ENCODE results near the gene WNT11.

Gene WNT11

DNA sequence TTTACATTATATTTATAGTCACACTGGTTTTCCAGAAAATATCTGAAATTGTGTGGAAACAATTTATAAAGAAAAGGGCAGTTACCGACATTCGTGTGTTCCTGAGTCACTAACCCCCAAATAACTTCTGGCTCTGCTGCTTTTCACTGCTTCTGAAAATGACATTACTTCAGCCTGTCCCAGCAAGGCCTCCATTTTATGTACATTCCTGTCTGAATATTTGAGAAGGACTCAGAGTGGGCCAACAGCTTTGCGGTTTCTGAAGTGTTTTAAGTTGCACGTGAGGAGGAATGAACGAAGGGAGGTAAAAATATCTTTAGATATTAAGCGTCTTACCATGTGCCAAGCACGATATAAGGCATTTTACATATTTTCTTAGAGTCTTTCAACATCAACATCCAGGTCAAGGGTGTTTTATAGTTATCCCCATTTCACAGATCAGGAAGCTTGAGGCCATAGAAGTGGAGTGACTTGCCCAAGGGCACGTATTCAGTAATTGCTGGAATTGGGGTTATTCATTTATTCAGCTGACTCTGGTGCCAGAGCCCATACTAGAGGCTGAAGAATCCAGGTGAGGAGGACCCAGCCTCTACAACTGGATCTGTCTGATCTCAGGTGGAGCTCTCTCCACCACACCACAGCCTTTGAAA is 30.8 kb upstream of the WNT11 start:
- no peak for DNase-seq

DNA sequence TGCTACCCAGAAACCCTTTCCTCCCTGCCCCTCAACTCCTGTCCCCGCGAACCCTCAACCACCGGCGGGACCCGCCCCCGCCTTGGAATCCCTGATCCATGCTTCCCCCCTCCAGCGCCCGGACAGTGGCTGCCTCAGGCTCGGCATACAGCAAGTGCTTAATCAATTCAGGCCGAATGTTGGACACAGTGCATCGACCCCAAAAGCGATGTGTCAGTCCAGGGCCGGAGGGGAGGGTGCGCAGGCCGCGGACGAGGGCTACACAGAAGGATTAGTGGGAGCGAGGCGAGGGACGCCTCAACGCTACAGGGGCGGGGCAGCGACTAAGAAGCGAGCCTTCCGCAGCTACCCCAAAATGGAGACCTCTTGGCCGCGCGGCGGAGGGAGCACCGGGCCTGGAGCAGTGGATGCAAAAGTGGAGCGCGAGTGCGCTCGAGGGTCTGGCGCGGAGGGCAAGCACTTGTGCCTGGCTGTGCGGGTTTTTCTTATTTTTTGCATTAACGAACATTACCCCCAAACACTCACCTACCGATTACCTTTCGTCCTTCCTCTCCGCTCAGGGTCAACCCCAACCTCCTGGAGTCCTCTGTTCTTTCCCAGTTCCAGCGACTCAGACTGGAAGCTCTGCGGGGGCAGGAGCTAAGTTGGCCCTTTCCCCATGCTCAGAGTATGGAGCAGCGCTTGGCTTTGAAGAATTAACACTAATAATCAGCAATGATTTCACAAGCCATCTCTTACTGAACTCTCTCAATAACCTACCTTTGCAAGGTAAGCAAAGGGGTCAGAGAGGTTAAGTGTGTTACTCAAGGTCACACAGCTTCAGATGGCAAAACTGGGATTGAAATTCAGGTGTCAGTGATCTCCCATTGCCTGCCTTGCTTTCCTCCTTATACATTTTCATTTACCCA is 30.0 kb upstream of the WNT11 start:
- DNase-seq, result peak; percentile 25 to 37

DNA sequence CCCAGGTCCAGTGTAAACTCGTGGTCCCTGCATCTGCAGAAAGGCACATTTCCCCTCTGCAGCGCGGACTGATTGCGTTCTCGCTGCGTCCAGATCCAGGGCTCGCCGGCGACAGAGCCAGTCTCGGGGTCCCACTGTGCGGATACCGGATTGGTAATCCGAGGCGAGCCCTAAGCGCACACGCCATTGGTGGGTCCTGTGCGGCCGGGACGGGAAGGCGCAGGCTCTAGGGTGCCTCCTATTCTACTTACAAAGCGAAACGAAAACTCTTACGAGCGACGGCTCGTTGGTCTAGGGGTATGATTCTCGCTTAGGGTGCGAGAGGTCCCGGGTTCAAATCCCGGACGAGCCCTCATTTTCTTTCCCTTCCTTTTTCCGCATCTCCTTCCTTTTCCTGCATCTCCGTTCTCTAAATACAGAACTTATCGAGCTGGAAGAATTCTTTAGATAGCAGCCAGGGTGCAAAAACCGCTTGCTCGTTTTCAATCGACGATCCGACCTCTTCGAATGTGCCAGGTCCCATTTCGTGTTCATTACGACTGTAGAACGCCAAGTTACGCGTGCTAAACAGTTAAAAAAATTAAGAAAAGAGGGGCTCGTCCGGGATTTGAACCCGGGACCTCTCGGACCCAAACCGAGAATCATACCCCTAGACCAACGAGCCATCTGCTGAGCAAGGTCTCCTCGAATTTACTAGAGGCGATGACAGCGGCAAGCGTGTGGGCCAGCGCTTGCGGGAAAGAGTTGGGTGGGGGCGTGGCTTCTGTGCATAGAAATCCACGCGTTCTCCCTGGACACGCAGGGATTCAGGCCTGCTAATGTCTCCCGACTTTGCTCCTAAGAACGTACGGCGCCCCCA is 29.2 kb upstream of the WNT11 start:
- DNase-seq, result peak; percentile 93 to 94

DNA sequence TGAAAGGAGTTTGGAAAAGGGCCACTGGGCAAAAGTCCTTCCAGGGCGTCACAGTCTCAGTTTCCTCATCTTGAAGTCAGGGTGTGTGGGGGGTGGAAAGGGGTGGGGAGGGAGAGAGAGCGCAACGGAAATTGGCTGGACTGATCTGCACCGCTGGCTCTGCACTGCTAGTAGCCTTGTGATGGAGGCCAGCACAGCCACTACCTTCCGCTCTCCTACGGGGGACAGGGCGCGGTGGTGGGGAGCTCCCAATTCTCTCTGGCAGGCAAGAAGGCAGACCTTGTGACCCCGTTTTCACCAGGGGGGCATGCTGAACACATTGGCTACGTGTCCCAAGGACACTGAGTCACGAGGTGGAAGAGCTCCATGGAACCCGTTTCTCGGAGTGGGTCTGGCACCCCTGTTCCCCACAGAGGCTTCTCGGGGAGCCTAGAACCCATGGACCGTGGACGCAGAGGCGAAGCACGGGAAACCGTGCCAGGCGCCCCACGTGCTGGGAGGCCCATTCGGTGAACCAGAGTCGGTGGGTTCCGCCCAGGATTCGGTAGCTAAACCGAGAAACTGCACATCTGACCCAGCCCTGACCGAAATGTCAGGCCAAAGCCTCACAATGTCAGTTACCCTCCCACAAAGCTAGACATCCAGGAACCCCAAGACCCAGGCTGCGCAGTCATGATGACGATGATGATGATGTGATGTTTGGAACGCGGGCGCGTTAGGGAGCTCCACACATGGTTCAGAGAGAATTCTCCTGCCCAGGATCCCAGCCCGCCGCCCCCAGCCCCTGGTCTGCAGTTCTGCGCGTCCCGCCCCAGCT is 28.3 kb upstream of the WNT11 start:
- peak; percentile 41 to 49 for DNase-seq

DNA sequence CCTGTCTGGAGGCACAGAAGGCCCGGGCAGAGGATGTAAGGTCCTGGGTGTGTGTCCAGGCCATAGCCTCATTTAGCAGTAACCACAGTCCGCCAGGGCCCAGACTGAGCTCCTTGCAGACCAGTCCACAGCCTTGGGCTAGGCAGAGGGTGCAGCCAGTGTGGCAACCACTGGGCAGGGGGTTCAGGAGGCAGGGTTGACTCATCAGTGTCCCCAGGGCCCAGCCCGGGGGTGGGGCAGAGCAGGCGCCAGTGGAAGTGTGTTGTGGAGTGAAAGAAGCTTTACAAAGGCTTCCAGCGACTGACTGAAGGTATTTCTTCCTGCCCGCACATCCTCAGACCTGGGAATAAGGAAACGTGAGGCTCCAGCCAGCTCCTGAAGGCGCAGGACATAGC is 27.7 kb upstream of the WNT11 start:
- DNase-seq, result peak in 1 of 2 donors; percentile 39

DNA sequence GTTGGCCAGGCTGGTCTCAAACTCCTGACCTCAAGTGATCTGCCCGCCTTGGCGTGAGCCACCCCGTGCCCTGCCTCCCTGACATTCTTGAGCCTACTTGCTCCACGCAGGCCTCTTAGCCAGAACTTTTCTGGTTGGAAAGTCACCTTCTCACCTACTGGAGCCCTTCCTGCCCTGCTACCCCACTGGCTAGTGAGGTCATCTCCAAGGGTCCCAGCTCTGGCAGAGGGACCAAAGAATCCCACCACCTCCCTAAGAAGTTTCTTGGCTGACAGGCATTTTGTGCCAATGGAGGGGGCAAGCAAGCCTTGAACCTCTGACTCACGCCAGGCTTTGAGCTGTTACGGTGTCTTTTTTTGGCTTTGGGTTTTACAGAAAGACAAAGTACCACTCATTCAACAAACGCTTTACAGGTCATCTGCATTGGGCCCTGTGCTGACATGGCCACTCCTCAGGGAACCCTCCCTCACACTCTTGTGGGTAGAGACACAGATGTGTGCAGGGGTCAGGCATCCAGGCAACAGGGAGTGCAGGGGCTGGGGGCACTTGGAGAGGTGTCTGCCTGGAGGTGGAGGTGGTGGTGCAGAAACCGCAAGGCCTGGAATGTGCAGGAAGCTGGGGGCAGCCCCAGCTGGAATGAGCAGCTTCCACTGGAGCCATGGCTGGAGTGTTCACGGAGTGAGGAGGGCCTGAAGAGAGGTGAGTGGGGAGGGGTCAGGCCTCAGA is 27.1 kb upstream of the WNT11 start:
- DNase-seq, result no peak

DNA sequence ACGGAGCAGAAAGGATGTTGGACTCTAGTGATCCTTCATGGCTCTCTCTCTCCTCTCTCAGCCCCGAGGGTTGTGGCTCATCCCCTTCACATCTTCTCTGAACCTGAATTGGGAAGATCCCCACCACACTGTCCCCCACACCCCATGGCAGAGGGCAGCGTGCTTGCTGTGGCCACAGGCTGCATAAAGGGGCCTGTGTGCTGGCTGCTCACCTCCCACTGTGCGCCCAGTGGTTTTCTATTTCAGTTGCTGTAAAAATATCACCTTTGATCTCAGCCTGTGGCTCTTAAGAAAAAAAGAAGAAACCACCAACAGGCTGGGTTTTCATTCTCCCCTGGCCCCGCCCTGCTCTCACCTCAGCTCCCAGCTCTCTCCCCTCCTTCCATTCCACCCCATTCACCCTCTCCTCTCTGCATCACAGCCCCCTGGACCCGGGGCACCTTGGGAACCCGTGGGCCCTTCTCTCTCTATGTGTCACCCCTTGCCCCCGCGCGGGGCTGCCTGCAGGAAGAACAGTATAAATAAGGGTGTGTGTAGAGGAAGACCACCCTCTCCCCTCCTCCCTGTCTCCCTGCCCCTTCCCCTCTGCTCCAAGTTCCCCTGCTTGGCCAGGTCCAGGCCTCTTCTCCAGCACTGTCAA is 25.8 kb upstream of the WNT11 start:
- peak; percentile 50 to 71 for DNase-seq

DNA sequence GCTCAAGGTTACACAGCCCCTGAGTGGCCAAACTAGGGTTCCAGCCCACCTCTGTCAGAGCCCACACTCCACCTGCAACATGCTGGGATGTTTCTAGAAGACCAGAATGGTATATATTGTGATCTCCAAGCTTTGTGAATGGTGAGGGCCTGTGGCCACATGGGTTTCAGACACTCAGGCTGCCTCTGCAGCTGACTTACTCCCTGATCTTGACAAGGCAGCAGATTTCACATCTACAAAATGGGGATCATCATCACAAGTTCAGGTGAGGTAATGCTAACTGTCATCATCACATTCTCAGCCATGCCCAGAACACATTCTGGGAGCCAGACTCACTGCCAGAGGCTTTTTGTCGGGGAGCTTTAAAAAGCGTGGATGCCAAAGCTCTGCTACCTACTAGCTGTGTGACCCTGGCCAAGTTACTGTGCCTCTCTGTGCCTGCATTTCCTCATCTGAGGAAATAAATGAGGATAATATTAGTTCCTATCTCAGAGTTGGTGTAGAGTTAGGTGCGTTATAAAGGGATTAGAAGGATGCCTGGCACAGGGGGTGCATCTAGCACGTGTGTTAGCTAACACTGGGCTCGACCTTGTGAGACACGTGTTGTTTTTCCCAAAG is 24.9 kb upstream of the WNT11 start:
- no peak for DNase-seq

DNA sequence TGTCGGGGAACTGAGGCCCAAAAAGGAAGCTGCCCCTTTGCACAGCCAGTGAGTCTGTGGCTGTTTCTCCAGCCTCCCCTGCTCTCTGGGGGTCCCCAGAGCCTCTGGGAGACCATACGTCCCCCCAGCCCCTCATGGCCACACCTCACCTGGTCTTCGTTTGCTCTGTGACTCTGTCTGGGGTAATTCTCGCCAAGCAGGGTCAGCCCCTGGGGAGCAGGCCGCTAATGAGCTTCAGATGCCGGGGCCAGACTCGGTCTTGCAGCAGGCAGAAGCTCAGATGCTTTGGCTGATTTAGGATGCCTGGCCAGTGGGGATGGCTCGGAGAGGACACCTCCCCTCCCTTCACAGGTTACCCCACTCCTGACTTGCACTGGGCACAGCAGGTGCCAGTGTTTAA is 24.1 kb upstream of the WNT11 start:
- no peak for DNase-seq

DNA sequence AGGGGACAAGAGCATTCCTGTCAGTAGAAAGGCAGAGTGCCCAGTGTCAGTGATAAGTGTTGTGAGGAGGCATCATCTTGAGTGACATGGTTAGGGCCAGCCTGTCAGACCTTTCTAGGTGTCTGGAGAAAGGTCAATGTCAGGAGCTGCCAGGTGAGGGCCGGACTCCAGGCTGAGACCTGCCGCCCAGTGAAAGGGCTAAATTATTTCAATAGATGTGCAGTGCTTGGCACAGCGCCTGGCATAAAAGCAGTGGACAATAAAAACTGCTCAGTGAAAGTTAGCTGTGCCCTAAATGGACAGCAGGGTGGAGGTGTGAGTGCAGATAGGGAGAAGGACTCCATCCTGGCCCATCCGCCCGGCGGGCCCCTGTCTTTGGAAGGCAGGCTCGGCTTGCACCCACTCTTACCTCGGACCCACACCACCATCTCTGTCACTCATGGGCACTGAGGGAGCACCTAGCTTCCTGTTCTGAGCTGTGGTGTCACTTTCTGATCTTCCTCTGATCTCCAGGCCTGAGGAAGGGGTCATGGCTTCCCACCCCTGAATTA is 23.5 kb upstream of the WNT11 start:
- DNase-seq, result no peak

DNA sequence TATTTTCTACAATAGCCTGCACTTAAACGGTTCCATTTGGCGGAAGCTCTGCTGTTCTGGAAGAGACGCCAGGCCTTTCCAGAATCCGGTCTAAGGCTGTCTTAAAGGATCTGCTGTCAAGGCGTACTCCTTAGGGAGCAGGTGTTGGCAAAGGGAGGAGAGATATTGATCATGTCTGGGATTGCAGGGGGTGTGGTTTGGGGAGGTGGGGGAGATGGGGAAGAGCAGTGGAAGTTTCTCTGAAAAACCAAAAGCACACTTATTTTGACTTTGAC is 22.5 kb upstream of the WNT11 start:
- DNase-seq, result no peak

DNA sequence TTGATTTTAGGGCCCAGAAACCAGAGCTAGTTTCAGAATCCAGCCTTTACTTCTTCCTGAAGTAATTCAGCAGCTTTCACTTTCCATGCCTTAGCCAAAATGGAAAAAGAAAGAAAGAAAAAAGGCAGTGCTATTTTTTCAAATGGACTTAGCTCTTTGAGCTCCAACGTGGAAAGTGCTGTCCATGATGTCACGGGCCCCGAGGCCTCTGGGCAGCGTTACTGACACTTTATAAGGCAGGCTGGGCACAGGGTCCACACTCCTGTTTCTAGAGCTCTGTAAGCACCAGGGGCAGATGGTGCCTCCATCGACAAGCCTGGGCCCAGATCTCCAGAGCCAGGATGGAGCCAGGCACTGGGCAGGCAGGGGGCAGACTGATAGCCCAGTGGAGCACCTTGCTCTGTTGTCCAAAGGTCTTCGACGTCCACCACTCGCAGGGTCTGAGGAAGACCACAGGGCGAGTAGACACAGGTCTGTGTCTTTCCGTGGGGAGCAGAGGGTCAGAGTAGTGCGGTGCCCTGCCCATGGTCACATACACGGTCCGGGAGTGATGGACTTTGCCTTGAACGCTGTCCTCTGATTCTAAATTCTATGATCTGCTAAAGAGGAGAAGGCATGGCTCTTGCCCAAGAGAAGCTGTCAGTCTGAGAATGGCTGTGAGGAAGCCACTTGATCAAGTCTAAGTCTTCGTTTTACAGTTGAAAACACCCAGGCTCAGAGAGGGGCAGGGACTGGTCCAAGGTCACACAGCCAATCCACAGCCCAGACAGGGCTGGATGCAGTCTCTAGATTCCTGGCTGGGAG is 22.0 kb upstream of the WNT11 start:
- DNase-seq, result no peak

DNA sequence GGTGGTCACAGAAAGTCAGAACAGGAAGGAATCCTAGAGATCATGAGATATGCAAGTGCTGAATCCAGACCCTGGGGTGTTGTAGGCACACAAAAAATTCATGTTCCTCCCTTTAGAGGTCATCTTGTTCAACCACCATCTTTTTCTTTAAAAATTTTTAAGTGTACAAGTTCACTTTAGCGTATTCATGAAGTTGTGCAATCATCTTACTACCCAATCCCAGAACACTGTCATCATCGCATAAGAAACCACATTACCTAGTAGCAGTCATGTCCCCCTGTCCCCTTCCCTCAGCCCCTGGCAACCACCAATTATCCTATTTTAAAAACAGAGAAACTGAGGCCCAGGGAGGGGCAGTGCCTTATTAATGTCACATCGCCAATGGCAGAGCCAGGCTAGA is 20.3 kb upstream of the WNT11 start:
- DNase-seq, result no peak

DNA sequence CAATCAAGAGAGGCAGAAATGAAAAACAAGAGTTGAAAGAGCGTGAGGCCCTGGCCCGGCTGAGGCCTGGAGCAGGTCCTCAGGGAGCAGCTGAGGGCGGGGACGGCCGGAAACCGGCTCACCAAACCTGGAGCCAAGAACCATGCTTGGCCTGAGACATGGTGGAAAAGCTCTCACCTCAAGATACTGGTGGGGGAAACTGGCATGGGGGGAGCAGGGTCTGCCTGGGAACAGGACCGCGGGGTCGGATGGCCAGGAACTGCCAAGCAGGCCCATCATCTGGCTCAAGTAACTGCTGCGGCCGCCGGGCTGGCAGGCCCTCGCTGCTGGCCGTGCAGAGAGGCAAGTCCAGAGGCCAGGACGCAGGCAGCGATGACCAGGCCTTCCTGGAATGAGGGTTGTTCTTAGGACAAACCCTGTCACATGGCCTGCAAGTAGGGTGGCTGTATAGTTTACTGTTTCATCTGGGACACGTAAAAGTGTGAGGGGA is 18.9 kb upstream of the WNT11 start:
- no peak for DNase-seq

DNA sequence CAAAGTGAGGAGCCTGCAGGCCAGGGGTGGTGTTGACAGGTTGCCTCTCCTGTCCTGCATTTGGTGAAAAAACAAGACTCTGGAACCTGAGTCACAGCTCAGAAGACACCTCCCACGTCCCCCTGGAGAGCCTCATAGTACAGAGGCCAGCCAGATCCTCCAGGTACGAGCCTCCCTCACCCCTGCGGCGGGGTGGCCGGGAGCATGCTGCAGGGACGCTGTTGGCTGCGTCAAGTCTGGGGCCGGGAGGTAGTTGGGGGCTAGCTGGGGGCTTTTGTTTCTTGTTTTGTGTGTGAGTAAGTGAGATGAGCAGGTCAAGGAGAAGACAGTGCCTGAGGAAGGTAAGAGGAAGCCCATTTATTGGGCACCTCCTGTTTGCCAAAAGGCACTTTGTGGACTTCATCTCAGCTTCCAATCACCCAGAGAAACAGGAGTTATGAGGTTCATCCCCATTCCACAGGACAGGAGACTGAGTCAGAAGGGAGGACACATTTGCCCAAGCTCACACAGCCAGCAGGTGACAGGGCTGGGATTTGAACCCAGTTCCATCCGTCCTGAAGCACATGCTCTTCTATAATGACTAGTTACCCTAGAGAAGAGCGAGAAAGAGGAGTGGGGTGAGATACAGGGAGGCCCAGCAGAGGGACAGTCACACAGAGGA is 18.3 kb upstream of the WNT11 start:
- no peak for DNase-seq

DNA sequence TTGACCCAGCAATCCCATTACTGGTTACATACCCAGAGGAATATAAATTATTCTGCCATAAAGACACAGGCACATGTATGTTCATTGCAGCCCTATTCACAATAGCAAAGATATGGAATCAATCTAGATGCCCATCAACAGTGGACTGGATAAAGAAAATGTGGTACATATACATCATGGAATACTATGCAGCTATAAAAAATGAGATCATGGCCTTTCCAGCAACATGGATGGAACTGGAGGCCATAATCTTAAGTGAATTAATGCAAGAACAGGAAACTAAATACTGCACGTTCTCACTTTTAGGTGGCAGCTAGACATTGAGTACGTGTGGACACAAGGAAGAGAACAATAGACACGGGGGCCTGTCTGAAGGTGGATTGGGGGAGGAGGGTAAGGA is 15.1 kb upstream of the WNT11 start:
- no peak for DNase-seq

DNA sequence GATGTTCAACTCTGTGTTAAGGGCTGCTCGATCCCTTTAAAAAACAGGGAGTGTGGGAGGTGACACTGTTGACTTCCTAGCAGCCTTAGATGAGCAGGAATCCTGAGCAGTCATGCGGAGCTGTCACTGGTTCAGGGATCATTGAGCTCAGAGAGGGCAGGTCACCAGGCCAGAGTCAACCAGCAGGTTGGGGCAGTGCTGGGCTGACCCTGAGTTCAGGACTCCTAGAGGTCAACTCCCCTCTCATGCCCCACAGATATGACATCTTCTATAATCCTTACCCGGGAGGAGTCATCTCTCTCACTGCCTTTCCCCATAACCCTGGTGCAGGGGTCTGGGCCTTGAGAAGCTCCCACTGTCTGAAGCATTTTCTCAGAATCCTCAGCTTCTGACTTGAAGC is 12.9 kb upstream of the WNT11 start:
- DNase-seq, result no peak

DNA sequence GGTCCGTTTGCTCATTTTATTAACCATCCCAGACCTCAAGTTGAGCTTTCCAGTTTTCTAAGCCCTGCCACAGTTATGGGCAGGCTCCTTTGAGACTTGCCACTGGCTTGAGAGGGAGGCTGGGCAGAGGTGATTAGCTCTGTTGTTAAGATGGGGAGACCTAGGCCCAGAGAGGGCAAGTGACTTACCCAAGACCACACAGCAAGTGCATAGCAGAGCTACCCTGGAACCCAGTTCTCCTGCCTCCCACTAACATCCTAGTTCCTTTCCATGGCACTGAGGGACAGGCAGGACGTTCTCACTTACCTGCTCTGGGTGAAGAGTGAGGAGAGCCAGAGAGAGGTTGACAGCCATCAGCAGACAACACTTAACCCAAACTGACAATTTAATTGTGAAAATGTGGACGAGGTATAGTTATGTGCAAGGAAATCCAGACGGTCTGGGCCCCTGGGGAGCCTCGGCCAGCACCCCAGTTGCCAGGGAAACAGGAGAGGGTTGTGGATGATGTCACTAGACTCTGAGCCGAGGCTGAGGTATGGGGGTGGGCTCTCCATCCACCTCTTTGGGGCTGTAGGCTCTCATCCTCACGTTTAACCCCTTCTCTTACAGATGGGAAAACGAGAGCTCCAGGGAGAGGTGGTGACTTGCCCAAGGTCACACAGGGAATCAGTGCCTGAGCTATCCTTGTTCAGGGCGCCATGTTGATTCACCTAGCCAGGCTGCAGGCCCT is 12.3 kb upstream of the WNT11 start:
- DNase-seq, result no peak

All from CD4-positive, alpha-beta T cell treated with Interferon alpha-2 for 1 hour (primary cell).